Left lung (tissue), 10 donors: Measurements from ENCODE around the gene PAX5. TPM values are rescaled to one million over a fixed set of nuclear protein-coding genes. Genes with fewer than 3 reads are reported as not detected.

Experiments used
- ATAC-seq: fragments of 200-7000 bp; cut with Tn5 transposase; one replicate; pipeline ENCODE4 v1.9.1; 2020; ENCODE audit warnings: moderate library complexity
- DNase-seq, 4 donors: peaks; one replicate each; pipeline ENCODE4 v3.0.0-alpha.2; 2013 to 2020
- H3K27ac ChIP-seq, 2 donors: fragments of 200-600 bp; sonication (generic) in 1 of 2; one replicate each; pipeline versions ENCODE4 v1.5.0 to v1.8.0; 2020 to 2021
- H3K27me3 ChIP-seq, 2 donors: fragments of 200-600 bp; sonication (generic) in 1 of 2; one replicate each; pipeline versions ENCODE4 v1.5.0 to v1.8.0; 2020 to 2021
- H3K36me3 ChIP-seq, 2 donors: fragments of 200-600 bp; sonication (generic) in 1 of 2; one replicate each; pipeline versions ENCODE4 v1.5.0 to v1.8.0; 2020 to 2021
- H3K4me1 ChIP-seq, 2 donors: fragments of 200-600 bp; one replicate each; pipeline ENCODE4 v1.8.0; 2021
- H3K4me3 ChIP-seq, 2 donors: fragments of 200-600 bp; sonication (generic) in 1 of 2; one replicate each; pipeline versions ENCODE4 v1.5.0 to v1.8.0; 2020 to 2021; ENCODE audit warnings: mild to moderate bottlenecking in 1 of 2
- H3K9me3 ChIP-seq, 2 donors: fragments of 200-600 bp; sonication (generic) in 1 of 2; one replicate each; pipeline versions ENCODE4 v1.5.0 to v1.8.0; 2020 to 2021
- CTCF ChIP-seq, 2 donors: fragments of 200-600 bp; sonication (generic) in 1 of 2; IDR thresholded peaks; one replicate each; pipeline versions ENCODE4 v1.5.0 to v1.8.0; 2021; ENCODE audit warnings: antibody characterized with exemption in 2 of 2
- intact Hi-C, 2 donors: fragments of 100-400 bp; cut with DNase I; formaldehyde crosslinking; loops; one replicate each; pipeline versions ENCODE4 v1.11.2 to v1.14.2; 2022
- polyA plus RNA-seq, 6 donors: library from polyadenylated mRNA; unstranded; fragments of 120-200 nt; gene quantifications; one replicate each; pipeline ENCODE4 v1.2.1, GENCODE V29; 2013; ENCODE audit not compliant: insufficient read length in 6 of 6
- total RNA-seq, 2 donors: library from RNA; stranded (reverse); fragmentation: NEBNext Ultra II Directional; extraction: Animal tissue kit (Norgen Biotek cat#: 25700); gene quantifications; one replicate each; pipeline ENCODE4 v1.2.1, GENCODE V29; 2021
- donor health status: DM: no; HTN: yes; CAD: no.
- donor health status: DM: no; HTN: no; CAD: no.

PAX5 gene
- total and polyA plus RNA-seq, 8 donors = 0.03 to 0.65 (median 0.13) TPM

DNA sequence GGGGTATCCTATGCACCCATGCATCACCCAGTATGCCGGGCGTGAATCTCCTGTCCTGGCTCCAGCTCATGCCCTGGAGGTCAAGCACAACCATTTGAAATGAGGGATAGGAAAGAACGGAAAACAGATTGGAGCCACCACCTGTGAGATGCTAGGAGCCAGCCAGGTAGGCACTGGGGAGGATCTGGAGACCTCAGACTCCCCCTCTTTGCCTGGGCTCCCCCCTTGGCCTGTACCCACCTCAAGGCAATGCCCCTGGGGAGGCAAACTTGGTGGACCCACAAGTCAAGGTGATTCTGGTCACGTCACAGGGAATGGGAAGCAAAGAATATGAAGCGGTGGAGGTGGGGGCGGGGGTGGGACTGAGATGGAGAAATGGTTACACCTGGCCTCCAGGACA lies 92.6 kb downstream of the PAX5 start:
- DNase-seq = no peak
- TF ChIP-seq CTCF (IDR thresholded peaks at IDR 0.05) = no peak
- ATAC-seq = no peak
- H3K36me3 ChIP-seq = no peaks in the 10 kb centered on the region
- no peak overlapping the region for H3K4me3 ChIP-seq
- no peak overlapping the region for H3K27ac ChIP-seq
- peaks cover 0 to 41% of the 10 kb centered on the region in 2 donors for H3K27me3 ChIP-seq
- H3K9me3 ChIP-seq = no peaks in the 10 kb centered on the region
- intact Hi-C loops = no loop called here
- no peaks in the 10 kb centered on the region for H3K4me1 ChIP-seq

- ATAC-seq (no peak), DNase-seq (no peak)
- H3K27me3 ChIP-seq = peaks cover 0 to 41% of the 10 kb centered on the region in 2 donors
- no peaks in the 10 kb centered on the region for H3K4me1 ChIP-seq
- no peaks in the 10 kb centered on the region for H3K36me3 ChIP-seq
- H3K4me3 ChIP-seq = no peak overlapping the region
- no peaks in the 10 kb centered on the region for H3K9me3 ChIP-seq
- TF ChIP-seq CTCF (IDR thresholded peaks at IDR 0.05) = no peak
- no peak overlapping the region for H3K27ac ChIP-seq
- intact Hi-C loops = no loop called here
Observed at GRCh38 chr9:36940881-36941280, 93.2 kb downstream of the PAX5 start.

- intact Hi-C loops = no loop called here
Observed at GRCh38 chr9:36940500-36940853, 93.6 kb downstream of the PAX5 start.

DNA sequence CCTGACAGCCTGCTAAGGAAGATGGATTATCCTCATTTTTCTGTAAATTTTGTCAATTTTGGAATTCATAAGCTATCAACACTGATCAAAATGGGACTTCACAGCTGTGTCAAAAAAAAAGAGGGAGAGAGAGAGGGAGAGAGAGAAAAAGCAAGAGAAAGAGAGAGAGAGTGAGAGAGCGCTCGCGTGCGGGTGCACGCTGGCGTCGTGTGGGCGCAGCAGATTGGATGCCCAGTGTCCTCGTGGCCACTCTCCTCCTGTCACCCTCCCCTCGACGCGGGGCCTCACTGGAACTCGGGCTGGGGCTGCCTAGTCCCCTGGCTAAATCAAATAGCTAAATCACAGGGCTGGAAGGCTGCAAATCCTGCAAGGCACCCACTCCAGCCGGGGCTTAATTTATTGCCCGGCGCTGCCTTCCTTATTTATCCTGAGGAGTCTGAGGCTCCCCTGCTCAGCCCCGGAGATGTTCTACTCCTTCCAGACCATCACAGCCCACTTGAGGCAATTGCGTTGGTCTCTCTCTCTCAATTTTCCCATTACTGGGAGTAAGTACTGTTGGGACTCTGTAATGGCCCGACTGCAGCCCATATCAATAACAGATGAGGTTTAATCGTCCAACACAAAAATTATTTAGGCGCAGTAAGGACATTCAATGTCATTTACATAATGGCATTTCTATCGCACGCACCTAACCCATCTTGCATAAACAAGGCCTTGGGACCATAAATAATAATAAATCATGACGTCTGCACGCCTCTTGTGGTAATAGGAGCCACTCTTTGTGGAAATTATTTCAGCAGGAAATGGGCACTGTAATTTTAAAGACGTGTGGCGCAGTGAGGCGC lies 94.2 kb downstream of the PAX5 start:
- Histone ChIP-seq H3K27ac (no peak overlapping the region), H3K27me3 (peaks cover 0 to 41% of the 10 kb centered on the region in 2 donors), H3K4me1 (no peaks in the 10 kb centered on the region), H3K9me3 (no peaks in the 10 kb centered on the region), H3K36me3 (no peaks in the 10 kb centered on the region), H3K4me3 (no peak overlapping the region)
- no peak for ATAC-seq
- peak in 1 of 4 donors; percentile 53 for DNase-seq
- TF ChIP-seq CTCF (IDR thresholded peaks at IDR 0.05) = no peak
- intact Hi-C loops = no loop called here

More at GRCh38 chr9:36940500-36940853, 93.6 kb downstream of the PAX5 start:
- no peak for TF ChIP-seq CTCF (IDR thresholded peaks at IDR 0.05)
- Histone ChIP-seq H3K27me3 (peaks cover 0 to 41% of the 10 kb centered on the region in 2 donors), H3K4me3 (no peak overlapping the region), H3K36me3 (no peaks in the 10 kb centered on the region), H3K4me1 (no peaks in the 10 kb centered on the region), H3K9me3 (no peaks in the 10 kb centered on the region), H3K27ac (no peak overlapping the region)
- no peak for ATAC-seq
- DNase-seq = no peak

DNA sequence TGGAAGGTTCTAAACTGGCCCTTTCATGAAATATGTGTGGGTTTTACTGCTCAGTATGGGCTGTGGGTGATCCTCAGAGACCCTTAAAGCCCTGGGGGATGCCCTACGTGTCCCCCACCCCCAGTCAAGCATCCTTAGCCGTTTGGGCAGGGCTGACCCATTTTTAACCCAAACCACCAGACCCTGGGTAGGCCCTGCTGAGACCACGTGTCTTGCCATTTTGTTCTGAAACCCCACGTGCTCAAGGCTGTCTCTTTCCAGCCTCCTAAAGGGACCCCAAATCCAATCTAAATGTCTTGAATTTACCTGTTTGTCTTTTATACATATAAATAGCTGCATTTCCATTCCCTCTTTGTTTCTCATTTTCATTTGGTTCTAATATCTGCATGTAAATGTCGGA lies 94.9 kb downstream of the PAX5 start:
- no peak for TF ChIP-seq CTCF (IDR thresholded peaks at IDR 0.05)
- peaks cover 0 to 41% of the 10 kb centered on the region in 2 donors for H3K27me3 ChIP-seq
- DNase-seq = no peak
- no peaks in the 10 kb centered on the region for H3K4me1 ChIP-seq
- H3K4me3 ChIP-seq = no peak overlapping the region
- no peak overlapping the region for H3K27ac ChIP-seq
- intact Hi-C loops = no loop called here
- no peak for ATAC-seq
- no peaks in the 10 kb centered on the region for H3K36me3 ChIP-seq
- H3K9me3 ChIP-seq = no peaks in the 10 kb centered on the region
